Lung (tissue), 12 donors: ENCODE measurements around the gene NUDT14. TPM values are rescaled to one million over a fixed set of nuclear protein-coding genes. Genes with fewer than 3 reads are reported as not detected.
A peak's percentile ranks its signal among the peaks of the same experiment; 100 is the strongest.

Experiments used
- ATAC-seq: fragments of 200-7000 bp; cut with Tn5 transposase; one replicate; pipeline ENCODE4 v1.9.1; 2020; ENCODE audit warnings: moderate number of reproducible peaks; ENCODE audit not compliant: insufficient read depth, low FRiP score
- DNase-seq, 3 donors: peaks; one replicate each; pipeline ENCODE4 v3.0.0-alpha.2; 2013 to 2017
- H3K27ac ChIP-seq, 2 donors: one replicate each; pipeline ENCODE4 v1.5.1; 2013; ENCODE audit warnings: mild to moderate bottlenecking in 2 of 2, moderate library complexity in 2 of 2, control low read depth in 1 of 2, inconsistent platforms in 1 of 2, low read depth in 1 of 2, low read length in 1 of 2
- H3K27me3 ChIP-seq, 3 donors: one replicate each; pipeline ENCODE4 v1.5.1; 2013; ENCODE audit warnings: low read length in 2 of 3; ENCODE audit not compliant: control insufficient read depth in 3 of 3, insufficient read depth in 3 of 3
- H3K36me3 ChIP-seq, 4 donors: one replicate each; pipeline ENCODE4 v1.5.1; 2013; ENCODE audit warnings: low read length in 4 of 4, mild to moderate bottlenecking in 1 of 4, moderate library complexity in 1 of 4; ENCODE audit not compliant: control insufficient read depth in 4 of 4, insufficient read depth in 4 of 4
- H3K4me1 ChIP-seq, 5 donors: one replicate each; pipeline ENCODE4 v1.5.1; 2013; ENCODE audit warnings: low read length in 5 of 5, mild to moderate bottlenecking in 2 of 5, moderate library complexity in 1 of 5; ENCODE audit not compliant: control insufficient read depth in 5 of 5, insufficient read depth in 5 of 5
- H3K4me3 ChIP-seq: one replicate; pipeline ENCODE4 v1.5.1; 2013; ENCODE audit warnings: mild to moderate bottlenecking, control low read depth, moderate library complexity
- H3K9ac ChIP-seq, 2 donors: one replicate each; pipeline ENCODE4 v1.5.1; 2013; ENCODE audit warnings: low read length in 2 of 2, control low read depth in 1 of 2; ENCODE audit not compliant: insufficient read depth in 1 of 2
- H3K9me3 ChIP-seq, 4 donors: one replicate each; pipeline ENCODE4 v1.5.1; 2013; ENCODE audit warnings: low read length in 3 of 4, mild to moderate bottlenecking in 1 of 4, moderate library complexity in 1 of 4; ENCODE audit not compliant: control insufficient read depth in 4 of 4, insufficient read depth in 3 of 4
- WGBS, 2 donors: extraction: QIAGEN DNeasy Blood & Tissue Kit; methylation state at CpG; one replicate each; pipeline ENCODE4 v1.1.7; 2013; 5-methylcytosine and 5-hydroxymethylcytosine counted together
- polyA plus RNA-seq, 2 donors: library from polyadenylated mRNA; stranded (reverse); fragments of 200-250 nt; gene quantifications; one replicate each; pipeline ENCODE4 v1.2.1, GENCODE V29; 2013
- total RNA-seq, 2 donors: library from RNA; depleted of rRNA in 1 of 2; stranded (reverse); fragments of >200 nt in 1 of 2; gene quantifications; one replicate each; pipeline ENCODE4 v1.2.1, GENCODE V29; 2014 to 2021
- TF ChIP-seq, protein P1 (sequence below): IDR thresholded peaks from 2 replicates; pipeline ENCODE4 v1.5.1; 2012; ENCODE audit warnings: mild to moderate bottlenecking; ENCODE audit errors: control extremely low read depth, extremely low read depth
- donor health status: control.
- donor health status: control.
- donor health status: Bipolar disorder and iron deficiency.
- donor health status: healthy.
- donor health status: DM: yes; HTN: yes; CAD: no.

NUDT14 gene
- total and polyA plus RNA-seq, 4 donors, result 27.7 to 80.7 (median 51.3) TPM

- Histone ChIP-seq H3K9me3 (no peaks in the 10 kb centered on the region), H3K27ac (peak overlapping the region in 1 of 2 donors; percentile 41), H3K9ac (no peak overlapping the region), H3K4me1 (peaks cover 0 to 10% (median 0%) of the 10 kb centered on the region in 5 donors), H3K36me3 (peaks cover 0 to 25% (median 0%) of the 10 kb centered on the region in 4 donors), H3K27me3 (no peaks in the 10 kb centered on the region), H3K4me3 (no peak overlapping the region)
- TF ChIP-seq, protein P1, sequence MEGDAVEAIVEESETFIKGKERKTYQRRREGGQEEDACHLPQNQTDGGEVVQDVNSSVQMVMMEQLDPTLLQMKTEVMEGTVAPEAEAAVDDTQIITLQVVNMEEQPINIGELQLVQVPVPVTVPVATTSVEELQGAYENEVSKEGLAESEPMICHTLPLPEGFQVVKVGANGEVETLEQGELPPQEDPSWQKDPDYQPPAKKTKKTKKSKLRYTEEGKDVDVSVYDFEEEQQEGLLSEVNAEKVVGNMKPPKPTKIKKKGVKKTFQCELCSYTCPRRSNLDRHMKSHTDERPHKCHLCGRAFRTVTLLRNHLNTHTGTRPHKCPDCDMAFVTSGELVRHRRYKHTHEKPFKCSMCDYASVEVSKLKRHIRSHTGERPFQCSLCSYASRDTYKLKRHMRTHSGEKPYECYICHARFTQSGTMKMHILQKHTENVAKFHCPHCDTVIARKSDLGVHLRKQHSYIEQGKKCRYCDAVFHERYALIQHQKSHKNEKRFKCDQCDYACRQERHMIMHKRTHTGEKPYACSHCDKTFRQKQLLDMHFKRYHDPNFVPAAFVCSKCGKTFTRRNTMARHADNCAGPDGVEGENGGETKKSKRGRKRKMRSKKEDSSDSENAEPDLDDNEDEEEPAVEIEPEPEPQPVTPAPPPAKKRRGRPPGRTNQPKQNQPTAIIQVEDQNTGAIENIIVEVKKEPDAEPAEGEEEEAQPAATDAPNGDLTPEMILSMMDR, result no peak
- DNase-seq (no peak), ATAC-seq (no peak)
- 56 to 61% methylated on average over 14 of the region's 14 CpGs for WGBS, 2 donors
Observed at GRCh38 chr14:105152794-105153241, 28.3 kb downstream of the NUDT14 start.

- H3K4me1 ChIP-seq, result peaks cover 0 to 10% (median 0%) of the 10 kb centered on the region in 5 donors
- H3K4me3 ChIP-seq, result no peak overlapping the region
- no peaks in the 10 kb centered on the region for H3K27me3 ChIP-seq
- peak overlapping the region in 1 of 2 donors; percentile 35 for H3K27ac ChIP-seq
- H3K9ac ChIP-seq, result no peak overlapping the region
- ATAC-seq (no peak), DNase-seq (no peak)
- no peaks in the 10 kb centered on the region for H3K9me3 ChIP-seq
- TF ChIP-seq, protein P1, result no peak
- H3K36me3 ChIP-seq, result peaks cover 0 to 25% (median 0%) of the 10 kb centered on the region in 4 donors
- WGBS, 2 donors, result 91% methylated on average over 44 of the region's 44 CpGs
Observed at GRCh38 chr14:105151838-105152793, 29.0 kb downstream of the NUDT14 start.

DNA sequence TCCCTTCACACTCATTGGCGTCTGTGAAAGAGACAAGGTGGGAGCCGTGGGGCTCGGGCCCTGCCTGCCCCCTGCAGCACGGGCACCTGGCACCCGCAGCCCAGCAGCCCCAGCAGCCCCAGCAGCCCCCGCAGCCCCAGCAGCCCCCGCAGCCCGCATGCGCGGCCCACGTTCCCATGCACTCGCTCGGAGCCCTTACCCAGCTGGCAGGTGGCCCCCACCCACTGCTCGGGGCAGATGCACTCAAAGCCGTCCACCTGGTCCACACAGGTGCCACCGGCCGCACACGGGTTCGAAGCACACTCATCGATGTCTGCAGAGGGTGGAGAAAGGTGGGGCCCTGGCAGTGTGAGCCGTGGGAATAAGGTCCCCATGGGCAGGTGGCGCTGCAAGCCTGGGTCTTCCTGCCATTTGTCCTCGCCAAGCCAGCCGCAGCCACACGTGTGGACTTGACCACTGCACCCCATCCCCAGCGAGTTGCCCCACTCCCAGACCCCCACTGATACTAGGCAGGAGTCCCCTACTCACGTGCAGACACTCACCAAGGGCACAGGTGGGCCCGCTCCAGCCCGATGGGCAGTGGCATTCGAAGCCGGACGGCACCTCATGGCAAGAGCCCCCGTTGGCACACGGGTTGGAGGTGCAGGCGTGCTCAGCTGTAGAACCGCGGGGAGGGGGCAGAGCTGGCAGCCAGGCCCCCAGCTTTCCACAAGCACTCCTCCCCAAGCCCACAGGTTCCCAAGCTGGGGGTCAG lies 29.9 kb downstream of the NUDT14 start:
- WGBS, 2 donors, result 90 to 91% methylated on average over 35 to 37 of the region's 37 CpGs
- no peak overlapping the region for H3K4me3 ChIP-seq

More for the DNA sequence above, 29.9 kb downstream of the NUDT14 start:
- TF ChIP-seq, protein P1, result no peak
- ATAC-seq (no peak), DNase-seq (no peak)
- peaks cover 0 to 30% (median 0%) of the 10 kb centered on the region in 4 donors for H3K36me3 ChIP-seq
- no peak overlapping the region for H3K27ac ChIP-seq
- no peaks in the 10 kb centered on the region for H3K9me3 ChIP-seq
- H3K4me1 ChIP-seq, result peaks cover 0 to 10% (median 0%) of the 10 kb centered on the region in 5 donors
- no peaks in the 10 kb centered on the region for H3K27me3 ChIP-seq
- H3K9ac ChIP-seq, result no peak overlapping the region
